Gastroesophageal sphincter (tissue), 3 donors: ENCODE results near the gene FXR2.
"Not testable (repeated sequence)": the region's sequence is repeated elsewhere in the genome, so short reads cannot be mapped to it uniquely, and the experiment has no call there.

Experiments
- POLR2A ChIP-seq, 2 donors: fragments of 450-650 bp; IDR thresholded peaks; one replicate each; pipeline ENCODE4 v1.6.1; 2017; ENCODE audit warnings: antibody characterized with exemption in 2 of 2, mild to moderate bottlenecking in 2 of 2, moderate library complexity in 1 of 2
- POLR2AphosphoS5 ChIP-seq: sonication (generic); formaldehyde crosslinking; IDR thresholded peaks from one replicate; pipeline ENCODE4 v1.6.1; 2017; ENCODE audit warnings: antibody characterized with exemption
- TF ChIP-seq, protein P1 (sequence below), 4 experiments: fragments of 200-600 bp in 2 of 4; fragments of 450-650 bp in 2 of 4; sonication (generic) in 1 of 4; IDR thresholded peaks; one replicate each; pipeline ENCODE4 v1.5.1; 2017 to 2019; ENCODE audit warnings: antibody characterized with exemption in 4 of 4, mild to moderate bottlenecking in 2 of 4, moderate library complexity in 2 of 4

DNA sequence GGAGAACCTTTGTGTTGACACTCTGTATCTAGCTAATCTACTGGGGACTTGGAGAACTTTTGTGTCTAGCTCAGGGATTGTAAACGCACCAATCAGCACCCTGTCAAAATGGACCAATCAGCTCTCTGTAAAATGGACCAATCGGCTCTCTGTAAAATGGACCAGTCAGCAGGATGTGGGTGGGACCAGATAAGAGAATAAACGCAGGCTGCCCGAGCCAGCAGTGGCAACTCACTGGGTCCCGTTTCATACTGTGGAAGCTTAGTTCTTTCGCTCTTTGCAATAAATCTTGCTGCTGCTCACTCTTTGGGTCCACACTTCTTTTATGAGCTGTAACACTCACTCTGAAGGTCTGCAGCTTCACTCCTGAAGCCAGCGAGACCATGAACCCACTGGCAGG, 26.9 kb upstream of the FXR2 start:
- TF ChIP-seq, protein P1, sequence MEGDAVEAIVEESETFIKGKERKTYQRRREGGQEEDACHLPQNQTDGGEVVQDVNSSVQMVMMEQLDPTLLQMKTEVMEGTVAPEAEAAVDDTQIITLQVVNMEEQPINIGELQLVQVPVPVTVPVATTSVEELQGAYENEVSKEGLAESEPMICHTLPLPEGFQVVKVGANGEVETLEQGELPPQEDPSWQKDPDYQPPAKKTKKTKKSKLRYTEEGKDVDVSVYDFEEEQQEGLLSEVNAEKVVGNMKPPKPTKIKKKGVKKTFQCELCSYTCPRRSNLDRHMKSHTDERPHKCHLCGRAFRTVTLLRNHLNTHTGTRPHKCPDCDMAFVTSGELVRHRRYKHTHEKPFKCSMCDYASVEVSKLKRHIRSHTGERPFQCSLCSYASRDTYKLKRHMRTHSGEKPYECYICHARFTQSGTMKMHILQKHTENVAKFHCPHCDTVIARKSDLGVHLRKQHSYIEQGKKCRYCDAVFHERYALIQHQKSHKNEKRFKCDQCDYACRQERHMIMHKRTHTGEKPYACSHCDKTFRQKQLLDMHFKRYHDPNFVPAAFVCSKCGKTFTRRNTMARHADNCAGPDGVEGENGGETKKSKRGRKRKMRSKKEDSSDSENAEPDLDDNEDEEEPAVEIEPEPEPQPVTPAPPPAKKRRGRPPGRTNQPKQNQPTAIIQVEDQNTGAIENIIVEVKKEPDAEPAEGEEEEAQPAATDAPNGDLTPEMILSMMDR (IDR thresholded peaks at IDR 0.05) = not testable (repeated sequence)
- not testable (repeated sequence) for TF ChIP-seq POLR2A (IDR thresholded peaks at IDR 0.05); POLR2AphosphoS5
